BLaER1 (cell line): ENCODE measurements around the gene IDH3B.

Experiments used
- H3K27ac ChIP-seq: shearing (Covaris generic); formaldehyde crosslinking; 2 replicates; pipeline ENCODE4 v1.8.1; 2022
- H3K27me3 ChIP-seq: shearing (Covaris generic); formaldehyde crosslinking; 2 replicates; pipeline ENCODE4 v1.8.1; 2022
- H3K36me3 ChIP-seq: shearing (Covaris generic); formaldehyde crosslinking; 2 replicates; pipeline ENCODE4 v1.8.1; 2022
- H3K4me1 ChIP-seq: shearing (Covaris generic); formaldehyde crosslinking; 2 replicates; pipeline ENCODE4 v1.8.1; 2022
- H3K4me2 ChIP-seq: shearing (Covaris generic); formaldehyde crosslinking; 2 replicates; pipeline ENCODE4 v1.8.1; 2022
- H3K4me3 ChIP-seq: shearing (Covaris generic); formaldehyde crosslinking; 2 replicates; pipeline ENCODE4 v1.8.1; 2022
- H3K9ac ChIP-seq: shearing (Covaris generic); formaldehyde crosslinking; 2 replicates; pipeline ENCODE4 v1.8.1; 2022
- H3K9me3 ChIP-seq: shearing (Covaris generic); formaldehyde crosslinking; 2 replicates; pipeline ENCODE4 v1.8.1; 2022
- H4K20me1 ChIP-seq: shearing (Covaris generic); formaldehyde crosslinking; 2 replicates; pipeline ENCODE4 v1.8.1; 2022
- Cebpa-rat ChIP-seq: shearing (Covaris generic); IDR thresholded peaks from 2 replicates; pipeline ENCODE4 v1.8.1; 2022

The IDH3B gene

GRCh38 chr20:2625062-2625461 is 39.0 kb downstream of the IDH3B start:
- Histone ChIP-seq H4K20me1 (no peaks in the 10 kb centered on the region), H3K36me3 (no peaks in the 10 kb centered on the region), H3K27me3 (no peaks in the 10 kb centered on the region), H3K9me3 (peaks cover 15% of the 10 kb centered on the region), H3K4me1 (no peaks in the 10 kb centered on the region), H3K27ac (no peak overlapping the region), H3K9ac (no peak overlapping the region), H3K4me2 (no peak overlapping the region), H3K4me3 (no peak overlapping the region)
- no peak for TF ChIP-seq Cebpa-rat

GRCh38 chr20:2624190-2624589 is 39.8 kb downstream of the IDH3B start:
- H4K20me1 ChIP-seq = no peaks in the 10 kb centered on the region
- peaks cover 21% of the 10 kb centered on the region for H3K9me3 ChIP-seq
- no peaks in the 10 kb centered on the region for H3K36me3 ChIP-seq
- H3K4me3 ChIP-seq = no peak overlapping the region
- H3K27ac ChIP-seq = no peak overlapping the region
- H3K9ac ChIP-seq = no peak overlapping the region
- no peak for TF ChIP-seq Cebpa-rat
- H3K4me1 ChIP-seq = no peaks in the 10 kb centered on the region
- H3K27me3 ChIP-seq = no peaks in the 10 kb centered on the region
- no peak overlapping the region for H3K4me2 ChIP-seq

GRCh38 chr20:2619961-2620595 is 43.9 kb downstream of the IDH3B start:
- Histone ChIP-seq H3K27me3 (no peaks in the 10 kb centered on the region), H3K4me3 (no peak overlapping the region), H3K4me2 (no peak overlapping the region), H3K4me1 (no peaks in the 10 kb centered on the region), H3K36me3 (no peaks in the 10 kb centered on the region), H4K20me1 (no peaks in the 10 kb centered on the region), H3K27ac (no peak overlapping the region), H3K9ac (no peak overlapping the region), H3K9me3 (peaks cover 6% of the 10 kb centered on the region)
- TF ChIP-seq Cebpa-rat = no peak

- no peak overlapping the region for H3K4me2 ChIP-seq
- no peaks in the 10 kb centered on the region for H4K20me1 ChIP-seq
- peaks cover 6% of the 10 kb centered on the region for H3K9me3 ChIP-seq
- no peaks in the 10 kb centered on the region for H3K4me1 ChIP-seq
- no peaks in the 10 kb centered on the region for H3K27me3 ChIP-seq
- no peak for TF ChIP-seq Cebpa-rat
- no peak overlapping the region for H3K27ac ChIP-seq
- H3K9ac ChIP-seq = no peak overlapping the region
- H3K36me3 ChIP-seq = no peaks in the 10 kb centered on the region
- H3K4me3 ChIP-seq = no peak overlapping the region
These were observed 44.7 kb downstream of the IDH3B start for GRCh38 chr20:2619337-2619736.

- Histone ChIP-seq H3K4me2 (no peak overlapping the region), H3K4me1 (no peaks in the 10 kb centered on the region), H3K27ac (no peak overlapping the region), H3K9ac (no peak overlapping the region), H4K20me1 (no peaks in the 10 kb centered on the region), H3K9me3 (peaks cover 6% of the 10 kb centered on the region), H3K4me3 (no peak overlapping the region), H3K36me3 (no peaks in the 10 kb centered on the region), H3K27me3 (no peaks in the 10 kb centered on the region)
- no peak for TF ChIP-seq Cebpa-rat
These were observed 45.2 kb downstream of the IDH3B start for GRCh38 chr20:2618815-2619214.

- Histone ChIP-seq H3K9me3 (peaks cover 6% of the 10 kb centered on the region), H3K27me3 (no peaks in the 10 kb centered on the region), H3K9ac (no peak overlapping the region), H3K4me1 (no peaks in the 10 kb centered on the region), H4K20me1 (no peaks in the 10 kb centered on the region), H3K4me2 (no peak overlapping the region), H3K36me3 (no peaks in the 10 kb centered on the region), H3K27ac (no peak overlapping the region), H3K4me3 (no peak overlapping the region)
- no peak for TF ChIP-seq Cebpa-rat
These were observed 46.8 kb downstream of the IDH3B start for GRCh38 chr20:2617099-2617714.

GRCh38 chr20:2616634-2617033 is 47.4 kb downstream of the IDH3B start:
- Histone ChIP-seq H3K4me3 (no peak overlapping the region), H3K4me1 (no peaks in the 10 kb centered on the region), H3K9me3 (peaks cover 6% of the 10 kb centered on the region), H3K36me3 (no peaks in the 10 kb centered on the region), H3K9ac (no peak overlapping the region), H4K20me1 (no peaks in the 10 kb centered on the region), H3K4me2 (no peak overlapping the region), H3K27me3 (no peaks in the 10 kb centered on the region), H3K27ac (no peak overlapping the region)
- no peak for TF ChIP-seq Cebpa-rat

GRCh38 chr20:2612073-2612472 is 51.9 kb downstream of the IDH3B start:
- no peaks in the 10 kb centered on the region for H3K27me3 ChIP-seq
- H3K4me1 ChIP-seq = no peaks in the 10 kb centered on the region
- no peak overlapping the region for H3K9ac ChIP-seq
- no peak overlapping the region for H3K4me3 ChIP-seq
- no peak overlapping the region for H3K4me2 ChIP-seq
- no peaks in the 10 kb centered on the region for H3K36me3 ChIP-seq
- peaks cover 5% of the 10 kb centered on the region for H3K9me3 ChIP-seq
- H3K27ac ChIP-seq = no peak overlapping the region
- H4K20me1 ChIP-seq = no peaks in the 10 kb centered on the region
- TF ChIP-seq Cebpa-rat = no peak

- Histone ChIP-seq H3K27ac (no peak overlapping the region), H4K20me1 (no peaks in the 10 kb centered on the region), H3K4me1 (no peaks in the 10 kb centered on the region), H3K27me3 (no peaks in the 10 kb centered on the region), H3K9ac (no peak overlapping the region), H3K4me2 (no peak overlapping the region), H3K36me3 (no peaks in the 10 kb centered on the region), H3K9me3 (peaks cover 12% of the 10 kb centered on the region), H3K4me3 (no peak overlapping the region)
- TF ChIP-seq Cebpa-rat = no peak
These were observed 52.9 kb downstream of the IDH3B start for GRCh38 chr20:2610941-2611720.

GRCh38 chr20:2610326-2610725 is 53.7 kb downstream of the IDH3B start:
- no peaks in the 10 kb centered on the region for H3K36me3 ChIP-seq
- H3K9ac ChIP-seq = no peak overlapping the region
- H3K4me3 ChIP-seq = no peak overlapping the region
- no peak for TF ChIP-seq Cebpa-rat
- no peak overlapping the region for H3K27ac ChIP-seq
- H3K4me2 ChIP-seq = no peak overlapping the region
- H3K27me3 ChIP-seq = no peaks in the 10 kb centered on the region
- no peaks in the 10 kb centered on the region for H3K4me1 ChIP-seq
- no peaks in the 10 kb centered on the region for H4K20me1 ChIP-seq
- H3K9me3 ChIP-seq = peaks cover 18% of the 10 kb centered on the region
